Thyroid gland (tissue), 4 donors: ENCODE data around the gene RNF144A. TPM values are rescaled to one million over a fixed set of nuclear protein-coding genes. Genes with fewer than 3 reads are reported as not detected.

Experiments
- DNase-seq, 2 donors: peaks; one replicate each; pipeline ENCODE4 v3.0.0-alpha.2; 2019
- H3K27ac ChIP-seq, 3 donors: fragments of 200-600 bp; sonication (generic); 1 replicate in 2 of 3; 2 replicates in 1 of 3; pipeline ENCODE4 v1.5.1; 2016 to 2019; ENCODE audit warnings: mild to moderate bottlenecking in 1 of 3, moderate library complexity in 1 of 3
- H3K27me3 ChIP-seq: fragments of 200-600 bp; sonication (generic); one replicate; pipeline ENCODE4 v1.5.1; 2019
- H3K36me3 ChIP-seq, 2 donors: fragments of 200-600 bp; sonication (generic); one replicate each; pipeline ENCODE4 v1.5.1; 2016 to 2019
- H3K4me1 ChIP-seq, 2 donors: fragments of 200-600 bp; sonication (generic); one replicate each; pipeline ENCODE4 v1.5.1; 2017 to 2019
- H3K4me3 ChIP-seq, 3 donors: fragments of 200-600 bp; sonication (generic); replicated peaks in 1 of 3; 1 replicate in 2 of 3; 2 replicates in 1 of 3; pipeline ENCODE4 v1.5.1; 2016; ENCODE audit warnings: mild to moderate bottlenecking in 1 of 3
- H3K9me3 ChIP-seq: fragments of 200-600 bp; sonication (generic); one replicate; pipeline ENCODE4 v1.5.1; 2017
- POLR2A ChIP-seq, 2 donors: fragments of 450-650 bp; IDR thresholded peaks; one replicate each; pipeline ENCODE4 v1.6.1; 2017; ENCODE audit warnings: antibody characterized with exemption in 2 of 2, mild to moderate bottlenecking in 2 of 2, moderate library complexity in 1 of 2
- WGBS, 2 donors: methylation state at CpG; one replicate each; pipeline ENCODE4 v1.1.5; 2017; 5-methylcytosine and 5-hydroxymethylcytosine counted together
- intact Hi-C: fragments of 100-400 bp; cut with DNase I; formaldehyde crosslinking; loops from one replicate; pipeline ENCODE4 v1.15.1; 2023
- total RNA-seq, 4 donors: library from RNA; depleted of rRNA; stranded (reverse); fragments of >200 nt; gene quantifications; one replicate each; pipeline ENCODE4 v1.2.3, GENCODE V29; 2016
- TF ChIP-seq, protein P1 (sequence below), 6 experiments: fragments of 200-600 bp in 3 of 6; fragments of 450-650 bp in 3 of 6; sonication (generic) in 3 of 6; IDR thresholded peaks; one replicate each; pipeline ENCODE4 v1.5.1; 2016 to 2019; ENCODE audit warnings: antibody characterized with exemption in 6 of 6, mild to moderate bottlenecking in 2 of 6, inconsistent platforms in 1 of 6, moderate library complexity in 1 of 6

Gene RNF144A
- total RNA-seq, result 10 to 100 TPM in 2 of 4 donors, 1 to 10 TPM in 2; 8.0 to 12.2 (median 10.6) TPM

DNA sequence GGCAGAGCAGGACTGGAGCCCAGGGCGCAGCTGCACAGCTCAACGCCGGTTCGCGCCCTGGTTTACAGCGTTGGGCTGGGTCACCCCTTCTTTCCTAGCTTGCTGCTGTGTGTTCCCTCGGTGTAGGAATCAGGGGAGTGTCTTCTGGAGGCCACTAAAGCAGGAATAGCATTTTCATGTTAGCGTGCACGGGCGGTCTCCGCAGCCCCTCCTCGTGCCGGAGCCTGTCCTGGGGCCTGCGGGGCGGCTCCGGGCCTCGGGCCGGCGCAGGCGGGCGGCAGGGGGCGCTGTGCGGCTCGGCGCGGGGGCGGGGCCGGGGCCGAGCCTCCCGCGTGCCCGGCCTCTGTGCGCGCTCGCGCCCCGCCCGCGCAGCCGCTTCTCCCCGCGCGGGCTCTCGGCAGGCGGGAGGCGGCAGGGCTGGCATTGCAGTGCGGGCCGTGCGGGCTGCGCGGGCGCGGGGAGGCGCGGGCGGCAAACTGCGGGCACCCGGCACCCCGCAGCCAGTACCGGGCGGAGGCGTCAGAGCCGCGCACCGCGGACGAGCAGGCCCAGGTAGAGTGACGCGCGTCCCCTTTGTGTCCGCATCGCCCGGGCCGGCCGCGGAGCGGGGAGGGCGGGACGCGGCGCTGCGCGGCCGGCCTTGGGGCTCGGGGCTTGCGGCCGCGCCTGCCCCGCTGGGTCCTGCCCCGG lies at the start of gene RNF144A:
Gene RNF144A, plus strand, starts transcription at position 342 of the 690 bp plus-strand sequence. CDS start 79,515 bp downstream, outside the sequence.
- Histone ChIP-seq H3K9me3 (no peaks in the 10 kb centered on the region), H3K4me3 (peak within 1 kb of the TSS in 2 of 3 donors; percentile 56 to 69), H3K27ac (no peak within 1 kb of the TSS), H3K4me1 (peaks cover 6 to 7% of the 10 kb centered on the region in 2 donors), H3K36me3 (no peaks in the 10 kb centered on the region), H3K27me3 (no peaks in the 10 kb centered on the region)
- peak; percentile 54 to 56 for DNase-seq
- intact Hi-C loops, result loop anchor here (10.0 kb wide), 1 partner anchor 1382 kb away; no protein-coding TSS in a partner anchor
- WGBS, 2 donors, result 0 to 28% methylated on average over 1 to 3 of the region's 90 CpGs
- peak in 1 of 2 donors; percentile 60 for TF ChIP-seq POLR2A (IDR thresholded peaks at IDR 0.05)
- TF ChIP-seq, protein P1, sequence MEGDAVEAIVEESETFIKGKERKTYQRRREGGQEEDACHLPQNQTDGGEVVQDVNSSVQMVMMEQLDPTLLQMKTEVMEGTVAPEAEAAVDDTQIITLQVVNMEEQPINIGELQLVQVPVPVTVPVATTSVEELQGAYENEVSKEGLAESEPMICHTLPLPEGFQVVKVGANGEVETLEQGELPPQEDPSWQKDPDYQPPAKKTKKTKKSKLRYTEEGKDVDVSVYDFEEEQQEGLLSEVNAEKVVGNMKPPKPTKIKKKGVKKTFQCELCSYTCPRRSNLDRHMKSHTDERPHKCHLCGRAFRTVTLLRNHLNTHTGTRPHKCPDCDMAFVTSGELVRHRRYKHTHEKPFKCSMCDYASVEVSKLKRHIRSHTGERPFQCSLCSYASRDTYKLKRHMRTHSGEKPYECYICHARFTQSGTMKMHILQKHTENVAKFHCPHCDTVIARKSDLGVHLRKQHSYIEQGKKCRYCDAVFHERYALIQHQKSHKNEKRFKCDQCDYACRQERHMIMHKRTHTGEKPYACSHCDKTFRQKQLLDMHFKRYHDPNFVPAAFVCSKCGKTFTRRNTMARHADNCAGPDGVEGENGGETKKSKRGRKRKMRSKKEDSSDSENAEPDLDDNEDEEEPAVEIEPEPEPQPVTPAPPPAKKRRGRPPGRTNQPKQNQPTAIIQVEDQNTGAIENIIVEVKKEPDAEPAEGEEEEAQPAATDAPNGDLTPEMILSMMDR (IDR thresholded peaks at IDR 0.05), result peak in 5 of 6 experiments; percentile 9 to 71 (median 33)

- WGBS, 2 donors, result 95 to 96% methylated on average over 2 of the region's 2 CpGs
- Histone ChIP-seq H3K9me3 (no peaks in the 10 kb centered on the region), H3K4me3 (no peak overlapping the region), H3K36me3 (no peaks in the 10 kb centered on the region), H3K27me3 (no peaks in the 10 kb centered on the region), H3K4me1 (no peaks in the 10 kb centered on the region), H3K27ac (no peak overlapping the region)
- no peak for DNase-seq
- intact Hi-C loops, result no loop called here
- TF ChIP-seq POLR2A (IDR thresholded peaks at IDR 0.05), result no peak
- TF ChIP-seq, protein P1 (IDR thresholded peaks at IDR 0.05), result no peak
Observed at GRCh38 chr2:6872394-6872793, 44.8 kb upstream of the RNF144A start.

DNA sequence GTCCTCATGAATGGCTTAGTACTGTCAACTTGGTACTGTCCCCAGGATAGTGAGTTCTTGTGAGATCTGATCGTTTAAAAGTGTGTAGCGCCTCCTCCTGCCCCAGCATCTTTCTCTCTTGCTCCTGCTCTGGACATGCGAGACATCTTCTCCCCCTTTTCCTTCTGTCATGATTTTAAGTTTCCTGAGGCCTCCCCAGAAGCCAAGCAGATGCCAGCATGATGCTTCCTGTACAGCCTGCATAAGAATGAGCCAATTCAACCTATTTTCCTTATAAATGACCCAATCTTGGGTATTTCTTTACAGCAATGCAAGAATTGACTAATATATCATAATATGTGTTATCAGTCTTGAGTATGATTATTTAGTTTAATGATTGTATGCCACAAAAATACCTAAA lies 43.2 kb upstream of the RNF144A start:
- WGBS, 2 donors, result 95 to 96% methylated on average over 3 of the region's 3 CpGs
- no peak overlapping the region for H3K27ac ChIP-seq
- no peak for DNase-seq
- intact Hi-C loops, result no loop called here
- no peak for TF ChIP-seq POLR2A (IDR thresholded peaks at IDR 0.05)
- TF ChIP-seq, protein P1 (IDR thresholded peaks at IDR 0.05), result no peak
- no peaks in the 10 kb centered on the region for H3K36me3 ChIP-seq
- H3K27me3 ChIP-seq, result no peaks in the 10 kb centered on the region
- peaks cover 0 to 6% of the 10 kb centered on the region in 2 donors for H3K4me1 ChIP-seq
- no peak overlapping the region for H3K4me3 ChIP-seq
- H3K9me3 ChIP-seq, result no peaks in the 10 kb centered on the region

DNA sequence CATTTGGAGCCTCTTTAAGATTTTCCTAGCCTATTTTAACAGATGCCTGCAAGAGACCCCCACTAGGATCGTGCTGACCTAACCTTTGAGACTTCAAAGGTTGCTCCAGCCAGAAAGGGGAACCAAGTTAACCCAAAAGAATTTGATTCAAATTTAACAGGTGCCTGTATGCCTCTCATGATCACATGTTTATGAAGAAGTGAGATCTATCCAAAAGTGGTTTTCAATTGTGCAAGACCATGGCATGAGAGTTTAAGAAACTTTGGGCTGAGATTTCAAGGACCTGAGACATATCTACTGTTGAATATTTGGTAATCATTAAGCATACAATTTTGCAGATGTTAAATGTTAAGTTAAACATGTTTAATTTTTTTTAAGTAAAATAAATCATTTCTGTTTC lies 40.9 kb upstream of the RNF144A start:
- H3K4me3 ChIP-seq, result no peak overlapping the region
- H3K36me3 ChIP-seq, result no peaks in the 10 kb centered on the region
- H3K27me3 ChIP-seq, result no peaks in the 10 kb centered on the region
- 67 to 96% methylated on average over 1 of the region's 1 CpG for WGBS, 2 donors
- TF ChIP-seq, protein P1 (IDR thresholded peaks at IDR 0.05), result no peak
- TF ChIP-seq POLR2A (IDR thresholded peaks at IDR 0.05), result no peak
- H3K4me1 ChIP-seq, result peaks cover 0 to 6% of the 10 kb centered on the region in 2 donors
- intact Hi-C loops, result no loop called here
- H3K27ac ChIP-seq, result no peak overlapping the region
- no peak for DNase-seq
- no peaks in the 10 kb centered on the region for H3K9me3 ChIP-seq
